Measurements from ENCODE around the gene TAMALIN.

The TAMALIN gene

DNA sequence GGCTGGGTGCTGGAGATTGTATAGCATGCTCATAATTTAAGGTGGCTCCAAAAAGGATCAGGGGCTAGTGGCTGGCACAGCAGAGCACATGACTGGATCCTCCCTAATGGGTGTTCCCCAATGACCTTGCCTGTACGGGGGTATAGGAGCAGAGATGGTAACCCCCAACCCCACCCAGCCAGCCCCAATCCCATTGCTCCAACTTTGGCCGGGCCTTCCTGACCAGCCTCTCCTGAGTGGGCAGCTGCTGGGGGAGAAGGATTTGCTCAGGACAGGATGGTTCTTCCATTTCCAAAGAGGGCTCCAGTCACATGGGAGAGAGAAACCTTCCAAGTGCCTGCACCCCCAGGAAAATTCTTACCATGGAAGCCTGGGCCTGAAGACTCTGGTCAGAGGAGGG lies 29.2 kb downstream of the TAMALIN start:
- H3K27ac ChIP-seq (ENCODE audit: low read depth, low read length) = no peak overlapping the region
- no peak overlapping the region for H3K4me3 ChIP-seq (ENCODE audit: insufficient read depth, low read length, poor library complexity, severe bottlenecking)

DNA sequence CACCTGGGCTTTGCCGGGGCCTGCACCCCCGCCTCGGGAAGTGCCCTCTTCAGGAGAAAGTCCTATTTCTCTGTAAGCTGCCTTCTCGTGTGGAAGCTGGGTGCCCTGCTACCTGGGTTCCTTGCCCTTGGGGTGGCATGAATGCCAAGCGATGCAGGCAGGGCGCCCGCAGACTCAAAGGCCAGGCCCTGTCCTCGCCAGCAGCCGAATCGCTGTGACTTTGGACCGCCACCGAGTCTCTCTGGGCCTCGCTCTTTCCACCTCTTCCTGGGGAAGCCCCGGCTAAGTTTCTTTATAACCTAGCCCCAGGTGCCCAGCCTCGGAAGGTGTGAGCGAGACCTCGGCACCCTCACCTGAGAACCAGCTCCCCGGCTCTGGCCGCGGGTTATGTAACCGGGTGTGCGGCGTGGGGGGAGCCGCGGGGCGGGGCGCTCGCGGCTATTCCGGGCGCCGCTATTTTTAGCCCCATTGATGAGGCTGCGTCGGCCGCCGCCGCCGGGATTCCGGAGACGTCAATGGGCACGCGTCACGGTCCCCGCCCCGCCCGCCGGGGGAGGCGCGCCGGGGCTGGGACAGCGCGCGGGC lies 29.9 kb downstream of the TAMALIN start:
- Histone ChIP-seq H3K9ac (ENCODE audit: low read length) (peak overlapping the region; percentile 34; the same call in 1 of the 2 replicates), H4K20me1 (ENCODE audit: low read depth, low read length) (no peaks in the 10 kb centered on the region), H3K27ac (ENCODE audit: low read depth, low read length) (peak overlapping the region; percentile 29)

More for the DNA sequence above, 29.2 kb downstream of the TAMALIN start:
- TF ChIP-seq, protein P1, sequence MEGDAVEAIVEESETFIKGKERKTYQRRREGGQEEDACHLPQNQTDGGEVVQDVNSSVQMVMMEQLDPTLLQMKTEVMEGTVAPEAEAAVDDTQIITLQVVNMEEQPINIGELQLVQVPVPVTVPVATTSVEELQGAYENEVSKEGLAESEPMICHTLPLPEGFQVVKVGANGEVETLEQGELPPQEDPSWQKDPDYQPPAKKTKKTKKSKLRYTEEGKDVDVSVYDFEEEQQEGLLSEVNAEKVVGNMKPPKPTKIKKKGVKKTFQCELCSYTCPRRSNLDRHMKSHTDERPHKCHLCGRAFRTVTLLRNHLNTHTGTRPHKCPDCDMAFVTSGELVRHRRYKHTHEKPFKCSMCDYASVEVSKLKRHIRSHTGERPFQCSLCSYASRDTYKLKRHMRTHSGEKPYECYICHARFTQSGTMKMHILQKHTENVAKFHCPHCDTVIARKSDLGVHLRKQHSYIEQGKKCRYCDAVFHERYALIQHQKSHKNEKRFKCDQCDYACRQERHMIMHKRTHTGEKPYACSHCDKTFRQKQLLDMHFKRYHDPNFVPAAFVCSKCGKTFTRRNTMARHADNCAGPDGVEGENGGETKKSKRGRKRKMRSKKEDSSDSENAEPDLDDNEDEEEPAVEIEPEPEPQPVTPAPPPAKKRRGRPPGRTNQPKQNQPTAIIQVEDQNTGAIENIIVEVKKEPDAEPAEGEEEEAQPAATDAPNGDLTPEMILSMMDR (IDR thresholded peaks at IDR 0.05; ENCODE audit: insufficient read depth, low read length, poor library complexity, severe bottlenecking) = no peak
- no peak for TF ChIP-seq EZH2phosphoT487 (conservative IDR thresholded peaks at IDR 0.05; ENCODE audit: low read length)
- no peaks in the 10 kb centered on the region for H4K20me1 ChIP-seq (ENCODE audit: low read depth, low read length)
- no peak overlapping the region for H2AFZ ChIP-seq (ENCODE audit: low read depth, low read length, severe bottlenecking)
- H3K9me3 ChIP-seq (ENCODE audit: insufficient read depth, low read length) = no peaks in the 10 kb centered on the region
- H3K9ac ChIP-seq (ENCODE audit: low read length) = peak overlapping the region; percentile 34; the same call in 1 of the 2 replicates
- peaks cover 23% of the 10 kb centered on the region for H3F3A ChIP-seq (ENCODE audit: insufficient read depth)
- no peaks in the 10 kb centered on the region for H3K36me3 ChIP-seq (ENCODE audit: low read length)
- no peaks in the 10 kb centered on the region for H3K9me2 ChIP-seq (replicated peaks; ENCODE audit: insufficient read depth, low read length)
- H3K4me2 ChIP-seq (ENCODE audit: low read depth, low read length, poor library complexity, severe bottlenecking) = no peak overlapping the region
- no peaks in the 10 kb centered on the region for H3K79me2 ChIP-seq (ENCODE audit: insufficient read depth, low read length)
- H3K27me3 ChIP-seq (ENCODE audit: low read length) = no peaks in the 10 kb centered on the region

DNA sequence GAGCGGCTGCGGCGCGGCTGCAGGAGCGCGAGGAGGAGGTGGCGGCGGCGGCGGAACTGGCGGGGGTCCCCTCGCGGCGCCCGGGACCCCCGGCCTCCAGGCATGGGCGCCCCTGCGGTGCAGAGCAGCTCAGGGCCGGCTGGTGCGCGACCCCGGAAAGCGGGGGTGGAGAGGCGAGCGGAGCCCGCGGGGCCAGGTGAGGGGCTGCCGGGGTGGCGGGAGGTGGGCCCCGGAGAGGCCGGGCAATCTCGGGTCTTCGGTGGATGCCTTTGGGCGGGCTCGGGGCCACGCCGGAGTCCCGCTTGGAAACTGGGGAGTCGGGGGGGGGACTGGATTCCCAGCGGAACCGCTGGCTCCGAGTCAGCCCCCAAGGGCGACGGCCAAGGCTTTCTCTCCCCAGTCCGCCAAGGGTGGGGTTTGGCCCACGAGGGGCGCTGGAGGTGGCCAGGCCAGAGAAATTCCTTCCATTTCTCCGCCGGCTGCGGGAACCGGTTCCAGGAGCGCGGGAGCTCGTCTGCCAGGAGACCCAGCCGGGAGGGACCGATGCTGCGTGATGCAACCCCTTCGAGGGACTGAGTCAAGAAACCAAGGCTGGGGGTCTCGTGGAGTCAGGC lies 30.6 kb downstream of the TAMALIN start:
- H3K27ac ChIP-seq (ENCODE audit: low read depth, low read length) = no peak overlapping the region

More for the DNA sequence above, 29.9 kb downstream of the TAMALIN start:
- Histone ChIP-seq H2AFZ (ENCODE audit: low read depth, low read length, severe bottlenecking) (peak overlapping the region; percentile 10), H3K4me3 (ENCODE audit: insufficient read depth, low read length, poor library complexity, severe bottlenecking) (peak overlapping the region; percentile 22), H3F3A (ENCODE audit: insufficient read depth) (peaks cover 23% of the 10 kb centered on the region), H3K27me3 (ENCODE audit: low read length) (no peaks in the 10 kb centered on the region), H3K9me2 (replicated peaks; ENCODE audit: insufficient read depth, low read length) (no peaks in the 10 kb centered on the region), H3K79me2 (ENCODE audit: insufficient read depth, low read length) (no peaks in the 10 kb centered on the region), H3K36me3 (ENCODE audit: low read length) (no peaks in the 10 kb centered on the region), H3K9me3 (ENCODE audit: insufficient read depth, low read length) (no peaks in the 10 kb centered on the region), H3K4me2 (ENCODE audit: low read depth, low read length, poor library complexity, severe bottlenecking) (peak overlapping the region; percentile 39)
- no peak for TF ChIP-seq EZH2phosphoT487 (conservative IDR thresholded peaks at IDR 0.05; ENCODE audit: low read length)
- TF ChIP-seq, protein P1 (IDR thresholded peaks at IDR 0.05; ENCODE audit: insufficient read depth, low read length, poor library complexity, severe bottlenecking) = no peak

More for the DNA sequence above, 30.6 kb downstream of the TAMALIN start:
- no peaks in the 10 kb centered on the region for H4K20me1 ChIP-seq (ENCODE audit: low read depth, low read length)
- peak overlapping the region; percentile 56 for H3K4me2 ChIP-seq (ENCODE audit: low read depth, low read length, poor library complexity, severe bottlenecking)
- H2AFZ ChIP-seq (ENCODE audit: low read depth, low read length, severe bottlenecking) = no peak overlapping the region
- no peaks in the 10 kb centered on the region for H3K27me3 ChIP-seq (ENCODE audit: low read length)
- H3K36me3 ChIP-seq (ENCODE audit: low read length) = no peaks in the 10 kb centered on the region
- no peaks in the 10 kb centered on the region for H3K9me3 ChIP-seq (ENCODE audit: insufficient read depth, low read length)
- H3K9me2 ChIP-seq (replicated peaks; ENCODE audit: insufficient read depth, low read length) = no peaks in the 10 kb centered on the region
- TF ChIP-seq, protein P1 (IDR thresholded peaks at IDR 0.05; ENCODE audit: insufficient read depth, low read length, poor library complexity, severe bottlenecking) = no peak
- TF ChIP-seq EZH2phosphoT487 (conservative IDR thresholded peaks at IDR 0.05; ENCODE audit: low read length) = no peak
- no peaks in the 10 kb centered on the region for H3K79me2 ChIP-seq (ENCODE audit: insufficient read depth, low read length)
- peaks cover 20% of the 10 kb centered on the region for H3F3A ChIP-seq (ENCODE audit: insufficient read depth)
- peak overlapping the region; percentile 48 for H3K4me3 ChIP-seq (ENCODE audit: insufficient read depth, low read length, poor library complexity, severe bottlenecking)
- peak overlapping the region; percentile 53 for H3K9ac ChIP-seq (ENCODE audit: low read length)
